NCI-H1048 (cell line): Measurements from ENCODE around the gene KRTAP2-4.
"Not testable (repeated sequence)": the region's sequence is repeated elsewhere in the genome, so short reads cannot be mapped to it uniquely, and the experiment has no call there.

Experiments used
- DNase-seq: peaks from one replicate; lab custom pipeline; 2025; lab: John Stamatoyannopoulos, UW

KRTAP2-4 gene

GRCh38 chr17:41065829-41066624 lies at the start of gene KRTAP2-4:
TSS of gene KRTAP2-4 (minus strand) at chr17:41065879. CDS start at chr17:41065845, 34 bp downstream.
- no peak for DNase-seq

- DNase-seq, result no peak
Measured at GRCh38 chr17:41111151-41111885, 45.6 kb upstream of the KRTAP2-4 start.

- not testable (repeated sequence) for DNase-seq
Measured at GRCh38 chr17:41108728-41109386, 43.2 kb upstream of the KRTAP2-4 start.

GRCh38 chr17:41107941-41108450 lies 42.3 kb upstream of the KRTAP2-4 start:
- no peak for DNase-seq

- not testable (repeated sequence) for DNase-seq
Measured at GRCh38 chr17:41105347-41105746, 39.7 kb upstream of the KRTAP2-4 start, which contains the start of gene KRTAP4-9. TSS of gene KRTAP4-9 (plus strand) at chr17:41105389. CDS start at chr17:41105389, 0 bp downstream.

GRCh38 chr17:41104386-41105038 lies 38.8 kb upstream of the KRTAP2-4 start:
- DNase-seq, result not testable (repeated sequence)

GRCh38 chr17:41103896-41104295 lies 38.2 kb upstream of the KRTAP2-4 start:
- DNase-seq, result no peak

- DNase-seq, result no peak
Measured at GRCh38 chr17:41101586-41102259, 36.0 kb upstream of the KRTAP2-4 start, which contains the start of gene KRTAP4-16. TSS of gene KRTAP4-16 (minus strand) at chr17:41102209. CDS start at chr17:41102209, 0 bp downstream.

- not testable (repeated sequence) for DNase-seq
Measured at GRCh38 chr17:41099682-41100480, 34.2 kb upstream of the KRTAP2-4 start.

GRCh38 chr17:41098481-41098880 lies 32.8 kb upstream of the KRTAP2-4 start:
- no peak for DNase-seq

GRCh38 chr17:41098042-41098441 lies 32.4 kb upstream of the KRTAP2-4 start, which contains the start of gene KRTAP4-8:
TSS of gene KRTAP4-8 (minus strand) at chr17:41098142. CDS start at chr17:41098084, 58 bp downstream.
- no peak for DNase-seq

- peak; percentile 53 for DNase-seq
Measured at GRCh38 chr17:41096055-41096454, 30.4 kb upstream of the KRTAP2-4 start.

GRCh38 chr17:41088760-41089352 lies 23.2 kb upstream of the KRTAP2-4 start:
- DNase-seq, result not testable (repeated sequence)

GRCh38 chr17:41084100-41084856 lies 18.6 kb upstream of the KRTAP2-4 start, which contains the start of gene KRTAP4-7:
TSS of gene KRTAP4-7 (plus strand) at chr17:41084150. CDS start at chr17:41084207, 57 bp downstream.
- not testable (repeated sequence) for DNase-seq

- not testable (repeated sequence) for DNase-seq
Measured at GRCh38 chr17:41083427-41083826, 17.7 kb upstream of the KRTAP2-4 start.

- DNase-seq, result no peak
Measured at GRCh38 chr17:41082626-41083025, 16.9 kb upstream of the KRTAP2-4 start.

- DNase-seq, result no peak
Measured at GRCh38 chr17:41076788-41077187, 11.1 kb upstream of the KRTAP2-4 start.

- no peak for DNase-seq
Measured at GRCh38 chr17:41073676-41074075, 8.0 kb upstream of the KRTAP2-4 start.
